HG02885 (cell line): ENCODE measurements around the gene SUSD6.
"Not testable (repeated sequence)": the region's sequence is repeated elsewhere in the genome, so short reads cannot be mapped to it uniquely, and the experiment has no call there.

Experiments used
- ATAC-seq: cut with Tn5 transposase; IDR thresholded peaks from one replicate; pipeline ENCODE4 v1.9.1; 2021; ENCODE audit warnings: mild to moderate bottlenecking; ENCODE audit not compliant: unreplicated experiment, poor library complexity

Gene SUSD6

DNA sequence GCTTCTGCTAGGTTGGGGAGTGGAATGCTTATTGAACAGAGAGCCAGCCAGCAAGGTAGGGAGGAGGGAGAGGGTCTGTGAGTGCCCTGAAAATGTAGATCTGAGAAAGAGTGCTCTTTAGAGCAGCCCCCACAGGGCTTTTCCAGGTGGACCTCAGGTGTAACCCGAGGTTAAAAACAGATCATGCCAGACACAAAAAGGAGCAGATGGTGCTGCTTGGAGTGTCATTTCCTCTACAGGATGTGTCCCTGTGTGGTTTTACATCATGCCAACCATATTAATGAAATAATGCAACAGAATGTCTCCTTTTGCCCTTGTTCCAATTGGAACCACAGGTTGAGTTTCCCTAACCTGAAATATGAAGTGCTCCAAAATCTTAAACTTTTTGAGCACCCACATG is 6.4 kb downstream of the SUSD6 start:
- ATAC-seq, result no peak

- ATAC-seq, result no peak
Observed at GRCh38 chr14:69619012-69619411, 7.6 kb downstream of the SUSD6 start.

DNA sequence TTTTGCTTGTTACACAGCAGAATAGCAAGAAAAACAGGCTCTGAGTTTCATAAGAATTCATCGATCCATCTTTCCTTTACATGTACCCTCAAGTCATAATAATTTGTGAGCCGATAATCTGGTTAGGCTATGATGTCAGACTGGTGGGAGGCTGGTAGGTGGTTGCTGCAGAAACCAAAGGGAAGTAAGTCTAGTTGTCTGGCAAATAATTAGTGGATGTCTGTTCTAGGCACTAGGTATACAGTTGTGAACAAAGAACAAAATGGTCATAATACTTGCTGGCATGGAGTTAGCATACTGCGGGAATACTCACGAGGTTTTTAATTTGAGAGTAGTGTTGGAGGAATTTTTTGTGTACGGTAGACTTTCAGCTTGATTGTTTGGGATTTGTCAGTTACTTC is 8.8 kb downstream of the SUSD6 start:
- no peak for ATAC-seq

- ATAC-seq, result no peak
Observed at GRCh38 chr14:69620981-69621380, 9.6 kb downstream of the SUSD6 start.

GRCh38 chr14:69624136-69624535 is 12.7 kb downstream of the SUSD6 start:
- no peak for ATAC-seq

- peak; percentile 84 for ATAC-seq
Observed at GRCh38 chr14:69625299-69626131, 14.1 kb downstream of the SUSD6 start.

GRCh38 chr14:69626132-69626500 is 14.7 kb downstream of the SUSD6 start:
- no peak for ATAC-seq

DNA sequence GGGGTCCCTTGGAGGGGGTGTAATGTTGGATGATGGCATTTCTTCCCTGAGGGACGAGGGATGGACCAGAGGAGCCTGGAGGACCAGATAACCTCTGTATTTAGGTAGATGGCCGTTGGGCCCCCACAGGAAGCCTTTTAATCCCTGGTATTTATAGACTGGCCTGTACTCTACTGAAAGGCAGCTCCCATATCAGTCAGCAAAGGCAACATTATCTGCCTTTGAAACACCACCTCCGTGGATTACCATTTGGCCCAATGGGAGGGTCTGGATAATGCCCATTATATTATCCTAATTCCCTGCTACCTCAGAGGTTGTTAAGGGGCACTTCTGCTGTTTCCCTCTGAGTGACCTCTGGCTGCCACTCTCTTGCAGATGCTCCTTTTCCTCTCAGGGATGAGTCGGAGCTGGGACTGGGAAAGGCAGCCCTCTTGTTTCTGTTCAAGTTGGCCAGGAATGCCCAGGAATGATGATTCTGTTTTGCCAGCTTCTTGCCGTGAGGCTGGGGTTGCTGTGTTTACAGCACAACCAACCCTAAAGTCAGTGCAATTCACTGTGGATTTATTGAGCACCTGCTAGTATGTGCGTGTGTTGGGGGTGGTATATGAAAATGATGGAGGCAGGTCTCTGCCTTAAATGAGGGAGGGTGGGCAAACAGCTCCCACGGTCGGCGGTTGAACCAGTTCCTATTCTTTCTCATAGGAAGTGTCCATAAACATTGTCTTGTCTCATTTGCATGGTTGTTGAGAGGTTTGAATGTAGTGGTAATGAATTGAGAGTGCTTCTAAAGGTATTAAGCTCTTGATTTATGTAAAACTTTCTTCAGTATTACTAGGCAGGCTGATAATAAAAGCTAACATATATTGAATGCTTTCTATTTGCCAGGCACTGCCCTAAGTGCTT is 18.1 kb downstream of the SUSD6 start:
- ATAC-seq, result peak; percentile 46

GRCh38 chr14:69630360-69630759 is 19.0 kb downstream of the SUSD6 start:
- ATAC-seq, result no peak

DNA sequence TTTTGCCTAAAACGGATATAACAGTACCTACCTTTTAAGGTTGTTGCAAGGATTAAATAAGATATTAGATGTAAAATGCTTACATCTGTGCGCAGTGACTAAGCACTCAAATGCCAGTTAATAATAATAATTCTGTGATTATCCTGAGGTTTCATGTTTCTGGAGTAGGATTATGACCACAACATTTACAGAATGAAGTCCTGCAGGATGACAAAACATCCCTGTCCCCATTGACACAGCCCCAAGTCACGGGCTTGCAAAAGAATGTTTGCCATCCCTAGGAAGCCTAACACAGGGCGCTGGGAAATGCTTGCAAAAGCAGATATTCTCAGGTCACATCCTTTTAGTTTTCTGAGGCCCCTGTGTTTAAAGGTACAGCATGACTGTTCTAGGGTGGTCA is 20.1 kb downstream of the SUSD6 start:
- no peak for ATAC-seq

- ATAC-seq, result no peak
Observed at GRCh38 chr14:69632164-69632563, 20.8 kb downstream of the SUSD6 start.

GRCh38 chr14:69632593-69633151 is 21.3 kb downstream of the SUSD6 start:
- no peak for ATAC-seq

GRCh38 chr14:69633238-69633637 is 21.8 kb downstream of the SUSD6 start:
- no peak for ATAC-seq

GRCh38 chr14:69635981-69636639 is 24.7 kb downstream of the SUSD6 start:
- ATAC-seq, result peak; percentile 61

DNA sequence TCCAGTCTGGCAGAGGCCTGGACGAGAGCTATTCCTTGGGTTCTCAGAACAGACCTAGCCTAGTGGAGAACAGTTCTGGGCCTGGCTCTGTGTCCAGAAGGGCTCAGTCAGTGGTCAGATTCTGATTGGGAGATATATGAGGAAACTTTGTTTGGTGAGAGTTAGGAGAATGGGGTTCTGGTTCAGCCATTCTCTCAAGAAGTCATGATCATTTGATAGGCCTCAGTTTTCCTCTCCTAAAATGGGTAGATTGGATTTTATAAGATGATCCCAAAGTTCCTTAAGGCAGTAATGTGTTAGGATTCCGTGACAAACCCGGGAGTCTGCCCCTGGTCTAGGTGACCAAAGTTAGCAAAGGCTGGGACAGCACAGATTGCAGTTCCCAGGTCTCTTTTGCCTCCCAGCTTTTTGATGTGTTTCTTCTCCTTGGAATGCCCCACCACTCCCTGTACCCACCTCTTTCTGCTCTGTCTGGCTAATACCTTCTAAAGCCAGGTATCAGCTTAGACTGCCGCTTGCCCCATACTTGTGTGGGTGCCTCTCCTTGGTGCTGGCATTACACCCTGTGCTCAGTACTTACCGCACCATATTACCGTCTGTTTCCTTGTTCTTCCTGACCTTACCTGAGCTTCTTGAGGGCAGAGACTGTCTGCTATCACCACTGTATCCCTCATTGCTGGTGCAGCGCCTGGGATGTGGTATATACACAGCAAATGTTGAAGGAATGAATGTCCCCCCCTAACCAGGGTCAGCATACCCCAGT is 25.5 kb downstream of the SUSD6 start:
- no peak for ATAC-seq

DNA sequence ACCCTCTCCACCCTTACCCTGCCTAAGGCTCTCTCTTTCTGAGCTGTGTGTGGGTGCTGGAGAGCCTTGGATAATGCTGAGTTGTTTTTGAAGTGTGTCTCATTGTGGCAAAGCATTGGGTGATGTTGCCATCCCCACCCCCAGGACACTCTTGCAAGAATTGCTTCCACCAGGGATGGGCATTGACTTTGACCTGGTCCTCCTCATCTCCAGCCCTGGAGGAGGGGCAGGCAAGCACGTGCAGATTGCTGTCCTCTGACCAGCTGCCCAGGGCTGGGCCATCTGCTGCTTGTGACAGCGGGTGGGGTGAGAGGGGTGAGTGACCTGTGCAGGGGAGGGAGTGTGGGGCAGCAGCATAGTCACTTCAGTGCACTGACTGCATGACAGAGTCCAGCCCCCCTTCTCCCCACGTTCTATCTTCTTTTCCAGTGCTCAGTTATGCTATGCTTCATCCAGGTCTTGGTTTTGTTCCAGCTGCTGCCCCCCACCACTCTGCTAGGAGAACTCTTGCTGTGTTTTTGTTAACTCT is 26.2 kb downstream of the SUSD6 start:
- no peak for ATAC-seq

- ATAC-seq, result no peak
Observed at GRCh38 chr14:69640931-69641330, 29.5 kb downstream of the SUSD6 start.

DNA sequence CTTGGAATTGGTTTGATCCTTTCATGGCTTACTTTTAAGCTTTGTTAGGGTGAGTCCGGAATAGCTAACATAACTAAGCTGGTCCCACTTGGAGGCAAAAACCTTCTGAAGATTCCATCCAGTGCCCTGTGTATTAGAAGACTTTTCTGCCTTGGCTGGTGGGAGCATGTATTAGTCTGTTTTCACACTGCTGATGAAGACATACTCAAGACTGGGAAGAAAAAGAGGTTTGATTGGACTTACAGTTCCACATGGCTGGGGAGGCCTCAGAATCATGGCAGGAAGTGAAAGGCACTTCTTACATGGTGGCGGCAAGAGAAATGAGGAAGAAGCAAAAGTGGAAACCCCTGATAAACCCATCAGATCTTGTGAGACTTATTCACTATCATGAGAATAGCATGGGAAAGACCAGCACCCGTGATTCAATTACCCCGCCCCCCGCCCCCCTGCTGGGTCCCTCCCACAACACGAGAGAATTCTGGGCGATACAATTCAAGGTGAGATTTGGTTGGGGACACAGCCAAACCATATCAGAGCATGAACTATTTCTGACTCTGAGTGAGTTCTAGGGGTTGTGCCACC is 30.9 kb downstream of the SUSD6 start:
- ATAC-seq, result not testable (repeated sequence)
